Stomach (tissue), 9 donors: ENCODE results near the gene MYOCOS. TPM values are rescaled to one million over a fixed set of nuclear protein-coding genes. Genes with fewer than 3 reads are reported as not detected.

ENCODE experiments used
- DNase-seq, 2 donors: peaks; one replicate each; pipeline versions ENCODE4 v3.0.0 to v3.0.0-alpha.2; 2013 to 2019
- H3K27ac ChIP-seq, 5 donors: fragments of 200-600 bp in 4 of 5; sonication (generic) in 4 of 5; one replicate each; pipeline ENCODE4 v1.5.1; 2013 to 2019; ENCODE audit warnings: mild to moderate bottlenecking in 1 of 5, moderate library complexity in 1 of 5
- H3K27me3 ChIP-seq, 3 donors: fragments of 200-600 bp; sonication (generic); one replicate each; pipeline ENCODE4 v1.5.1; 2017 to 2019; ENCODE audit warnings: mixed run types in 1 of 3
- H3K36me3 ChIP-seq, 4 donors: fragments of 200-600 bp; sonication (generic); 1 replicate in 3 of 4; 2 replicates in 1 of 4; pipeline ENCODE4 v1.5.1; 2016 to 2019
- H3K4me1 ChIP-seq, 4 donors: fragments of 200-600 bp; sonication (generic); one replicate each; pipeline ENCODE4 v1.5.1; 2016 to 2019
- H3K4me3 ChIP-seq, 4 donors: fragments of 200-600 bp; sonication (generic) in 3 of 4; one replicate each; pipeline ENCODE4 v1.5.1; 2016 to 2019; ENCODE audit warnings: mild to moderate bottlenecking in 1 of 4
- H3K9me3 ChIP-seq, 4 donors: fragments of 200-600 bp; sonication (generic); one replicate each; pipeline ENCODE4 v1.5.1; 2016 to 2019
- CTCF ChIP-seq, 7 experiments: fragments of 450-650 bp in 4 of 7; fragments of 200-600 bp in 3 of 7; sonication (generic) in 3 of 7; IDR thresholded peaks; one replicate each; pipeline ENCODE4 v1.5.1; 2016 to 2019; ENCODE audit warnings: antibody characterized with exemption in 7 of 7, control low read depth in 2 of 7, mild to moderate bottlenecking in 1 of 7
- EP300 ChIP-seq: sonication (generic); formaldehyde crosslinking; IDR thresholded peaks from one replicate; pipeline ENCODE4 v1.6.1; 2017; ENCODE audit warnings: antibody characterized with exemption
- POLR2A ChIP-seq, 4 donors: fragments of 450-650 bp; IDR thresholded peaks; one replicate each; pipeline ENCODE4 v1.6.1; 2016; ENCODE audit warnings: antibody characterized with exemption in 4 of 4, control low read depth in 2 of 4, mild to moderate bottlenecking in 1 of 4, moderate library complexity in 1 of 4
- POLR2AphosphoS5 ChIP-seq, 3 donors: sonication (generic); formaldehyde crosslinking; IDR thresholded peaks; one replicate each; pipeline ENCODE4 v1.6.1; 2016; ENCODE audit warnings: antibody characterized with exemption in 3 of 3
- WGBS, 5 donors: extraction: QIAGEN DNeasy Blood & Tissue Kit in 3 of 5; methylation state at CpG; one replicate each; pipeline versions ENCODE4 v1.1.5 to v1.1.7; 2013 to 2018; 5-methylcytosine and 5-hydroxymethylcytosine counted together
- intact Hi-C: fragments of 100-400 bp; cut with DNase I; formaldehyde crosslinking; loops from one replicate; pipeline ENCODE4 v1.15.1; 2023; ENCODE audit warnings: low total_unique reads
- polyA plus RNA-seq, 3 donors: library from polyadenylated mRNA; stranded (reverse); fragments of 200-250 nt; gene quantifications; one replicate each; pipeline ENCODE4 v1.2.3, GENCODE V29; 2013
- total RNA-seq, 5 donors: library from RNA; depleted of rRNA; stranded (reverse); fragments of >200 nt; gene quantifications; one replicate each; pipeline versions ENCODE4 v1.1.0 to v1.2.3, GENCODE V29; 2014 to 2016
- donor health status: healthy with polysubstance abuse.
- donor health status: Bipolar disorder and iron deficiency.
- donor health status: healthy.

Gene MYOCOS
- total and polyA plus RNA-seq, 8 donors = not detected

- 10 to 15% (median 11%) methylated on average over 15 of the region's 15 CpGs for WGBS, 5 donors
- TF ChIP-seq CTCF (IDR thresholded peaks at IDR 0.05) = peak in 5 of 7 experiments; percentile 59 to 71 (median 64)
- TF ChIP-seq POLR2AphosphoS5 (IDR thresholded peaks at IDR 0.05) = peak in 1 of 3 donors; percentile 37
- TF ChIP-seq EP300 = no peak
- intact Hi-C loops = loop anchor here (10.0 kb wide), 2 partner anchors 70 to 340 kb away; no protein-coding TSS in a partner anchor
- DNase-seq = peak; percentile 79 to 95
- H3K4me1 ChIP-seq = peaks cover 10 to 20% (median 14%) of the 10 kb centered on the region in 4 donors
- H3K36me3 ChIP-seq = no peaks in the 10 kb centered on the region
- peak overlapping the region in 4 of 5 donors; percentile 48 to 78 (median 59) for H3K27ac ChIP-seq
- H3K27me3 ChIP-seq = no peaks in the 10 kb centered on the region
- no peaks in the 10 kb centered on the region for H3K9me3 ChIP-seq
- no peak overlapping the region for H3K4me3 ChIP-seq
Observed at GRCh38 chr1:171644805-171645483, 22.9 kb downstream of the MYOCOS start.

GRCh38 chr1:171645553-171646248 is 23.7 kb downstream of the MYOCOS start:
- Histone ChIP-seq H3K4me1 (peaks cover 10 to 20% (median 14%) of the 10 kb centered on the region in 4 donors), H3K27me3 (no peaks in the 10 kb centered on the region), H3K27ac (peak overlapping the region in 4 of 5 donors; percentile 48 to 78 (median 59)), H3K9me3 (no peaks in the 10 kb centered on the region), H3K4me3 (no peak overlapping the region), H3K36me3 (no peaks in the 10 kb centered on the region)
- WGBS, 5 donors = 50 to 63% (median 57%) methylated on average over 8 of the region's 8 CpGs
- intact Hi-C loops = loop anchor here (10.0 kb wide), 2 partner anchors 69 to 339 kb away; no protein-coding TSS in a partner anchor
- TF ChIP-seq POLR2AphosphoS5 (IDR thresholded peaks at IDR 0.05) = peak in 2 of 3 donors; percentile 65 to 73
- no peak for TF ChIP-seq POLR2A (IDR thresholded peaks at IDR 0.05)
- DNase-seq = peak in 1 of 2 donors; percentile 76

GRCh38 chr1:171646249-171646560 is 24.2 kb downstream of the MYOCOS start:
- no peak overlapping the region for H3K4me3 ChIP-seq
- TF ChIP-seq POLR2AphosphoS5 (IDR thresholded peaks at IDR 0.05) (no peak), CTCF (IDR thresholded peaks at IDR 0.05) (no peak), POLR2A (IDR thresholded peaks at IDR 0.05) (no peak), EP300 (no peak)
- no peaks in the 10 kb centered on the region for H3K27me3 ChIP-seq
- no peaks in the 10 kb centered on the region for H3K36me3 ChIP-seq
- intact Hi-C loops = loop anchor here (10.0 kb wide), 2 partner anchors 69 to 339 kb away; no protein-coding TSS in a partner anchor
- no peak for DNase-seq
- no peaks in the 10 kb centered on the region for H3K9me3 ChIP-seq
- H3K27ac ChIP-seq = peak overlapping the region in 3 of 5 donors; percentile 48 to 78 (median 68)
- 68 to 100% (median 84%) methylated on average over 1 of the region's 1 CpG for WGBS, 5 donors
- H3K4me1 ChIP-seq = peaks cover 10 to 20% (median 14%) of the 10 kb centered on the region in 4 donors

GRCh38 chr1:171652234-171652822 is 30.3 kb downstream of the MYOCOS start, which contains the start of gene MYOC:
MYOC (minus strand) TSS chr1:171652688; CDS start chr1:171652611, 77 bp downstream.
- H3K4me3 ChIP-seq = peak within 1 kb of the TSS; percentile 9 to 17 (median 10)
- intact Hi-C loops = no loop called here

More at GRCh38 chr1:171652234-171652822, 30.3 kb downstream of the MYOCOS start, which contains the start of gene MYOC:
- no peaks in the 10 kb centered on the region for H3K9me3 ChIP-seq
- DNase-seq = no peak
- TF ChIP-seq POLR2AphosphoS5 (IDR thresholded peaks at IDR 0.05) = no peak
- no peak for TF ChIP-seq CTCF (IDR thresholded peaks at IDR 0.05)
- TF ChIP-seq EP300 = no peak
- TF ChIP-seq POLR2A (IDR thresholded peaks at IDR 0.05) = no peak
- H3K36me3 ChIP-seq = no peaks in the 10 kb centered on the region
- 53 to 73% (median 70%) methylated on average over 6 to 8 of the region's 8 CpGs for WGBS, 5 donors
- H3K27me3 ChIP-seq = peaks cover 0 to 7% (median 0%) of the 10 kb centered on the region in 3 donors
- H3K4me1 ChIP-seq = peaks cover 0 to 42% (median 29%) of the 10 kb centered on the region in 4 donors
- H3K27ac ChIP-seq = peak within 1 kb of the TSS in 3 of 5 donors; percentile 72 to 82 (median 80)
